SH-SY5Y (cell line): Measurements from ENCODE around the gene PRR29.

ENCODE experiments used
- GATA2 ChIP-seq: IDR thresholded peaks from 2 replicates; pipeline ENCODE4 v1.6.1; 2011; ENCODE audit warnings: mild to moderate bottlenecking, low read depth, low read length
- GATA3 ChIP-seq: IDR thresholded peaks from 2 replicates; pipeline ENCODE4 v1.6.1; 2011; ENCODE audit warnings: low read depth, mild to moderate bottlenecking, low read length, moderate library complexity

PRR29 gene

DNA sequence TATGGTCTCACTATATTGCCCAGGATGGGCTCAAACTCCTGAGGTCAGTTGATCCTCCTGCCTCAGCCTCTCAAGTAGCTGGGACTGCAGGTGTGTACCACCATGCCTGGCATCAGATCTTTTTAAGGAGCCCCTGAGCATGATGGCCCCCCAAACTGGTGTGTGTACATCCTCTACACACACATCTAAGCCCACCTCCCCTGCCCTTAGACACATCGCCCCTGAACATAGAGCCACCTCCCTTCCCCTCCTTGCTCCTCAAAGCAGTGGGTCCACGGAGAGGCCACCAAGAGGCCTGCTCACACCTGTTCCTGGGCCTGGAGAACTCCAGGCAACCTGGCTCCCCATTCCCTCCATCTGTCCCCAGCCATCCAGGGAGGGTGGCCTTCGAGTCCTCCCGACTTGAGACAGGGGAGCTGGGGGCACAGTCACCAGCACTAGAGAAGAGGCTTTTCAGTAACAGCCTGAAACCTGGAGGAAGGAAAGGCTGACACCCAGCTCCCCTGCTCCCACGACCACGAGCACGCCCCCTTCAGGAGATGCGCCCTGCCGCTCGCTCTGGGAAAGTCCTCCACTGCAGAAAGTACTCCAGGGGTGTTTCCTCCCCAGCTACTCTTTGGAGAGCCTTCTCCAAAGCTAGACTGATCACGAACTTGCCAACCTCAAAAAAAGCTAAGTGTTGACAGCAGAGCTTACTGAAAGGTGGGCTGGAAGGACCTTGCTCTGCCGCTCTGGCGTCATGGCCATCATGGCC lies 12.6 kb upstream of the PRR29 start:
- TF ChIP-seq GATA3 (no peak), GATA2 (no peak)

DNA sequence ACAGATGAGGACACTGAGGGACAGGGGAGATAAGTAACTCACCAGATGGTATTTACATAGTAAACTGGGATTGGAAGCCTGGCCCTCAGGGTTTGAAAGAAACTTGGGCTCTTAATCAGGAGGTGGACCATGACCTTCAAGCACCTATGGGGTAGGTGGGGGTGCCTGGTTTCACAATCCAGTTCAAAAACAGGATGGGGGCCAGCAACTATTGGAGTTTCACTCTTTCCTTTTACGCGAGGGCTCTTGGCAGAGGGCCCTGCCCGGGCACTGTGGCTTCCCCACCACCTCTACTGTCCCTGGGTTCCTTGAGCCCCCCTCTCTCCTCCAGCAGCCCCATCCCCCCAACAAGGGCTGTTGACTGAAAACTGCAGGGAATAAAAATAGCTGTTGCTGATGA lies 11.3 kb upstream of the PRR29 start:
- TF ChIP-seq GATA2 (no peak), GATA3 (no peak)

DNA sequence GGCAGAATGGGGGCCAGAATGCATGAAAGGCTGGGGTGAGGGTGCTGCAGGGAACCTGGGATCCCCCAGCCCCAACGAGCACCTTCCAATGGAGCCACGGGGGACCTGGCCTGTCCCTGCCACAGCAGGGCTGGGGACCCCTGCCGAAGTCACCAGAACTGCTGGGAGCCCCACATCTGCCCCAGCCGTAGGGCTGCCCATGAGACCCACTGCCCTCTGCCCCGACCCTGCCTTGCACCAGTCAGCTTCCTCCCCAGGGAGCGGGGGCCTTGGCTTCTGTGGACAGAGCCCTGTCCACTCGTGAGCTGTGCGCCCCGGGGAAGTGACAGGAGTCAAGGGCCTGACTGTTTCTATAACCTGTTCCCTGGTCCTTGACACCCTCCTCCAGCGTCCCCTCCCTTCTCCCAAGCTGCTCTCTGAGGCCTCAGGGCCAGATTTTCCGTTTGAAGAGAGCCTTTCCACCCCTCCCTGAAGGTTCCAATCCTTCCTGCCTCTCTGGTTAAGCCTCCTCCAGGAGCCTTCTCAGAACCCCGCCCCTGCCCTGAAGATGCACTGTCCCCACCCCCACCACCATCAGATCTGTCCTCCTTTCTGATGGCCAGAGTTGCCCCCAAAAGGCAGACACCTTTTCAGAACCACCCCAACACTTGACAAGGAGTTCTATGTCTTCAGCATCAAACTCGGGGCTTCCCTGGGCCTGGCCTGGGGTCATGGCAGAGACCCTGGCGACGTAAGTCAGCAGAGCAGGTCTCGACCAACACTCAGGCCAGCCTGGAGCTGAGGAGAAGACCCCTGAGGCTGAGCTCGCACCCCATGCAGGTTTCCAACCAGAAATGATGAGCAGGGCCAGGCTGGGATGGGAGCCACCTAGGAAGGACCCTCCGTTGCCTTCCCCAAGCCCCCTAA lies 10.7 kb upstream of the PRR29 start:
- TF ChIP-seq GATA3 (no peak), GATA2 (no peak)

DNA sequence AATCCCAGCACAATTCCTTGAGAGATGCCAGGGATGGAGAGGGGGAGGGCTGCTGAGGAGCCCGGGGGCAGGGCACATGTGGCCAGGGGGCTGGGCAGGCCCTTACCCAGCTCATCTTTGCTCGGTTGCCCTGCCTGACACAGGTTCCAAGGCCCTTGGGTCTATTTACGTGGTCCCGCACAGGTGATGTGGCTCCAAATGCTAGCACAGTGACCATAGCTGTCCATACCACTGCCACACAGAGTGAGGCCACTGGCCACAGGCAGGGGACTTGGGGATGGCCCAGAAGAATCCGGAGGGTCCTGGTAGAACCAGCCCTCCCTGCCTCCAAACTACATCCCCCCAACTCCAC lies 10.0 kb upstream of the PRR29 start:
- TF ChIP-seq GATA2 (no peak), GATA3 (no peak)

DNA sequence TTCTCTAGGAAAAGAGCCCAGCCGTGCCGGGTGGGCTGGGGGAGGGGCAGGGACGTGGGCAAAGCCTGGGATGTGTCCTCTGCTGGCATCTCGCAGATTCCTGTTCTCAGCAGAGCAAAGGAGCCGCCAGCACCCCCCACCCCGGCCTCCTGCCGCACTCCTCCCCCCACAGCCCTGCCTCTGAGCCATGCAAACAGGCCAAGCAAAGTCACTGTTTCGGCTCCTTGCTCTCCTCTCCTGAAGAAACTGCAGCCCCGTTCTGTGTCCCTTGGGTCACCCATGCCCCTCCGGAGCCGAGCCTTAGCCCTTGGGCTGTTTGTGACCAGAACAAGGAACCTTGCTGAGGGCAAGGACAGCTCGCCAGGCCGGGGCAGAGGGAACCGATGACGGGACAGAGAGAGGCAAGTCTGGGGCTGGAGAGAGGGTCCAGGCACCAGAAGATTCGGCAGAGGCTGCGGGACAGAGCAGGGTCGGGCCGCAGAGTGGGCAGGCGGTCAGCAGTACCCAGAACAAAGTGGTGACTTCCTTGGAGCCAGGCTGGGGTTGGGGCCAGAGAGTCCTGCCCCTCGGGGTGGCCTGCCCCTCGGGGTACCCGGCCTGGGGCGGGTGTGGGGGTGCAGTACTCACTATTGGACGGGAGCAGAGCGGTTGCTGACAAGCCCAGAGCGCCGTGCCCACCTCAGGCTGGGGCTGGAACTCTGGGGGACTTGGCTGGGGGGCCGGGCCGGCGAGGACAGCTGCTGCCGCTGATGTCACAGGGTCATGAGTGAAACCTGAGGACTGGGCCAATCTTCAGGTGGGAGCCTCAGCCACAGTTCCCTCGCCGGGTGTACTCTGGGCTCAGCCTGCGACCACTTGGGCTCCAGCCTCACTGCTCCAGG lies 9.2 kb upstream of the PRR29 start:
- TF ChIP-seq GATA3 (no peak), GATA2 (no peak)

DNA sequence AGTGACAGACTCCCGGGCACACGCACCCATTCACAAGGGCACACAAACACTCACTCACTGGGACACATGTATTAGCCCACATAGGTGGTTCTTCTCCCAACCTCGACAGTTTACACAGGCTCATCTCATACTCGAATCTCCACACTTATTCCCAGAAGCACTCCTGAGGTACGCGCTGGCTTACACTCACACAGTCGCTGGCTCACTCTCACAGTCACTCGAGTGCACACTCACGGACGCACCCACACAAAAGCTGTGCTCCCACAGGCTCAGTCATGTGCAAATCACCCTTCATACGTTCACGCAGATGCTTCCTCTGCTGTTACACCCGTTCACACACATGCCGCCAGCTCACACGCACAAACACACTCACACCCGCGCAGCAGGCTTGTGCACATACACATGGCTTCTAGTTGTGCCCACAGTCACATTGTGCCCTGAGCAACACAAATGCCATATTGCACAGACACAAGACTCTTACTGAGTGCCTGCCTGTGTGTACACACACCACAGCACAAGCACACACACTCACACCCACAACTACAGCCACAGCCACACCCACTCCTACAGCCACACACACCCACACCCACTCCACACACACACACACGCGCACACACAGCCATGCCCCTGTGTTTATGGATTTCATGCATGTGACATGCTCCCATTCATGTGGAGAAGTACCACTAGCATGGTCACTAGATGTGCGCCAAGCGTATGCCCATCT lies 8.4 kb upstream of the PRR29 start:
- no peak for TF ChIP-seq GATA2
- TF ChIP-seq GATA3: no peak

DNA sequence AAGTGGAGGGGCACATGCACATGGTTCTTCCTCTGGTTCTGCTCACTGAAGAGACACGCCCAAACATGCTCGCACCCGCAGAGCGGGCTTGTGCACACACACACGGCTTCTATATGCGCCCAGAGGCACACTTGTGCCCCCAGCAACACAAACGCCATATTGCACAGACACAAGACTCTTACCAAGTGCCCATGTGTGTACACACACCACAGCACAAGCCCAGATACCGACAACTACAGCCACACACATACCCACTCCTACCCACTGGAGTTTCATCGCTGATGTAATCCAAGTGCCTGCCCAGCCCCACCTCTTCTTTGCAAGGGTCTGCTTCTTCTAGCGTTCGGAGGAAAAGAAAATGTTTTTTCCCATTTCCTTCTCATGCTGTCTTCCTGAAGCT lies 6.5 kb upstream of the PRR29 start:
- TF ChIP-seq GATA3 (no peak), GATA2 (no peak)

DNA sequence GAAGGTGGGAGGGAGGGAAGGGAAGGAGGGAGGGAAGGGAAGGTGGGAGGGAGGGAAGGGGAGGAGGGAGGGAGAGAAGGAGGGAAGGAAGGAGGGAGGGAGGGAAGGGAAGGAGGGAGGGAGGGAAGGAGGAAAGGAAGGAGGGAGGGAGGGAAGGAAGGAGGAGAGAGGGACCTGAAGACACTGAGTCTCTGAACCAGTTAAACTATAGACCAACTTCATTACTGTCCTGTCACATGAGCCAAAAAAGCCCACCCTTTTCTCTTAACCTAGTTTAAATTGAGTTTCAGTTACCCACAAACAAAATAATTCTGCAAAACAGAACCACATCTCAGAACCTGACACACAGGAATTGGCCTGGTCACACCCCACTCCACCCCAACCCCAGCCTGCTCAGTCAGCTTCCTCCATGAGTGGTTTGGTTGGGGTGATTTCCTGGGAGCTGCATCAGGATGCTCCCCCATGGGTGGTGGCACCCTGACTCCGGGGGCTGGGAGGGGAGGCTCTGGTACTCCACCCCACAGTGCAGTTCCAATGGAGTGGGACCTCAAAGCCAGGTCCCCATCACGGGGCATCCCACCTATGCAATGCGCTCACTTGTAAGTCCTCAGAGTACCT lies 4.7 kb upstream of the PRR29 start:
- no peak for TF ChIP-seq GATA2
- TF ChIP-seq GATA3: no peak

DNA sequence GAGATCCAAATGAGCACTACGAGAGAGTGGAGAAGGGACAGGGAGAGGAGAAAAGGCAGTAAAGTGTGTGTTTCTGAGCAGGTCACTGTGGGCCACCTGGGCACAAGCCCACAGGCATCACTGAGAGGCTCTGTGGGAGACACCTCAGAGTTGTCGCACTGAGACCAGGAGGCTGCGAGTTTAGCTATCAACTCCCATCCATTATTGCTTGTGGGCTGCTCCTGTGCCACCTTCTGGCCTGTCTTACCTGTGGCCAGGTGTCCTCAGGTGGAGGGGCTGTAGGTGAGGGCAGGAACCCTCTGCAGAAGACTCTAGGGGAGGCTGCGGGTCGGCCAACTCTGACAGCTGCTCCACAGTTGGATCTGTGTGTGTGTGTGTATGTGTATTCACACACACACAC lies 2.5 kb upstream of the PRR29 start:
- no peak for TF ChIP-seq GATA2
- no peak for TF ChIP-seq GATA3

DNA sequence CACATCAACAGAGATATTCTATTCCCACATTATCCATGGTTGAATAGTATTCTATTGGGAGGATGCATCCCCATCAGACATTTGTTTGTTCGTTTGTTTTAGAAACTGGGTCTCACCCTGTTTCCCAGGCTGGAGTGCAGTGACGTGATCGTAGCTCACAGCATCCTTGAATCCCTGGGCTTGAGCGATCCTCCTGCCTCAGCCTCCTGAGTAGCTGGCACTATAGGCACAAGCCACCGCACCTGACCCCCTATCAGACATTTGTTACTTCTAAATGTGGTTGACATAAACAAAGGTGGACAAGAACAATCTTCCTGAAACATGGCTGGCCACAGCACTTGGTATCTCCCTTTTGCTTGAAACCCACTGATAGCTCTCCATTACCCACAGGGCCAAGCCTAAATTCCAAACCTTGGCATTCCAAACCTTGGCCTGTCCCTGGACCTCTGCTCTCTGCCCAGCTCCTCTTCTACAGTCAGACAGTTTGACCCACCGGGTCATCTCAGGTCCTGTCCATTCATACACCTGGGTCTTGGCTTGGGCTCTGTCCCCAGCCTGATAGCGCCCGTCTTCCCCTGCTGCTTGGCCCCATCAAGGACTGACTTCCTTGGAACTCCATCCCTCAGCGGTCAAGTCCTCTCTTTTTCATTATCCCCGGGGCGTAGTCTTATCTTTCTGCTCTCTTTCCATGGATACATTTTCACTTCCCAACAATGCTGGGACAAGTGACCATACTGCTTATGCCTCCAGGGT lies 1.5 kb upstream of the PRR29 start:
- TF ChIP-seq GATA2 (no peak), GATA3 (no peak)

DNA sequence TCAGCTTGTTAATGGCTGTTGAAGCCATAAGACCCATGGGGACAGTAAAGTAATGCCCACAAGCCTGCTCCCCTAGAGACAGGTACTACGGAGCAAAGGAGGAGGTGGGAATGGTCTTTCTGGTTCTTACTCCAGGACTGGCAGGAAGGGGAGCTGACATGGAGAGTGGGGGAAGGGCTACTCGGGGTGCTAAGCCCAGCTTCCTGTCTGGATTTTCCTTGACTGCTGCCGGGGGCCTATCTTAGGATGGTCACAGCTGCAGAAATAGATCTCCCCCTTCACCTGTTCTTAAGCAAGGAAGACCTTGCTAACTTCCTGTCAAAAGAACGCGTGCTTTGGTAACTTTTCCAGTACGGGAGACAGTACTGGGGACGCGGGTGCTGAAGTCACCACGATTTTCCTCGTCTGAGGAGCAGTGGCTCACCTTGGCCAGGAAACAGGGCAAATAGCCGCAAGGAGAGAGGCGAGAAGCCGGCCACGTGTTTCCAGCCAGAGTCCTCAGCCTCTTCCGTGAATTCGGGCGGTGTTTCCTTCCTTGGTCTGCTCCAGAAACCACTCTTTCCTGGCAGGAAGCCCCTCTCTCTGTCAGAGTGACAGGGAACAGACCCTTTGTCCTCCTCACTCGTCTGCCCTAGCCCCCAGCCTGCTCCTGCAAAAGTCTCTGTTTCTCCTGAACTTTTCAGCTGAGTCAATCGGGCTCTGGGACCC lies 656 bp upstream of the PRR29 start:
- TF ChIP-seq GATA2 (no peak), GATA3 (no peak)
